ENCODE data around the gene CHCHD4.

DNA sequence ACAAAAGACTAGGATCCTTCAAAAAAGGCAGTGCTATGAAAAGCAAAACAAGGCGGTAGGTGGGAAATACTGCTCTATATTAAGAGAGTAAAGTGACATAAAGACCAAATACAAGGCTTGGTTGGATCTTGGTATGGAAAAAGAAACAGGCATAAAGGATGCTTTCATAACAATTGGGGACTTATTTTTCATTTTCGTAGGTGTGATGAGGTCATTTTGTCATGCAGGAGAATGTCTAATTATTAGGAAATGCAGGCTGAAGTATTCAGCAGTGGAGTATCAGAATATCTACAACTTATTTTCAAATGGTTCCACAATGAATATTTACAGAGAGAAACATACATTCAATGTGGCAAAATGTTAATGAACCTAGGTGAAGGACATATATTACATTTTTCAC lies 44.8 kb upstream of the CHCHD4 start:
- no peak for TF ChIP-seq SPI1 (IDR thresholded peaks at IDR 0.05; ENCODE audit: borderline replicate concordance, low read depth)
- TF ChIP-seq, protein P1, sequence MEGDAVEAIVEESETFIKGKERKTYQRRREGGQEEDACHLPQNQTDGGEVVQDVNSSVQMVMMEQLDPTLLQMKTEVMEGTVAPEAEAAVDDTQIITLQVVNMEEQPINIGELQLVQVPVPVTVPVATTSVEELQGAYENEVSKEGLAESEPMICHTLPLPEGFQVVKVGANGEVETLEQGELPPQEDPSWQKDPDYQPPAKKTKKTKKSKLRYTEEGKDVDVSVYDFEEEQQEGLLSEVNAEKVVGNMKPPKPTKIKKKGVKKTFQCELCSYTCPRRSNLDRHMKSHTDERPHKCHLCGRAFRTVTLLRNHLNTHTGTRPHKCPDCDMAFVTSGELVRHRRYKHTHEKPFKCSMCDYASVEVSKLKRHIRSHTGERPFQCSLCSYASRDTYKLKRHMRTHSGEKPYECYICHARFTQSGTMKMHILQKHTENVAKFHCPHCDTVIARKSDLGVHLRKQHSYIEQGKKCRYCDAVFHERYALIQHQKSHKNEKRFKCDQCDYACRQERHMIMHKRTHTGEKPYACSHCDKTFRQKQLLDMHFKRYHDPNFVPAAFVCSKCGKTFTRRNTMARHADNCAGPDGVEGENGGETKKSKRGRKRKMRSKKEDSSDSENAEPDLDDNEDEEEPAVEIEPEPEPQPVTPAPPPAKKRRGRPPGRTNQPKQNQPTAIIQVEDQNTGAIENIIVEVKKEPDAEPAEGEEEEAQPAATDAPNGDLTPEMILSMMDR (IDR thresholded peaks at IDR 0.05; ENCODE audit: insufficient read depth, low read length), result no peak
